Tibial artery (tissue), 4 donors: ENCODE data around the gene PRKD3.

Experiments
- DNase-seq, 2 donors: peaks; one replicate each; pipeline ENCODE4 v3.0.0-alpha.2; 2019
- H3K27ac ChIP-seq, 2 donors: fragments of 200-600 bp; sonication (generic) in 1 of 2; 1 replicate in 1 of 2; 2 replicates in 1 of 2; pipeline ENCODE4 v1.5.1; 2018 to 2019; ENCODE audit warnings: mild to moderate bottlenecking in 1 of 2
- H3K27me3 ChIP-seq, 2 donors: fragments of 200-600 bp; sonication (generic) in 1 of 2; one replicate each; pipeline versions ENCODE4 v1.5.1 to v1.6.0; 2016 to 2019
- H3K36me3 ChIP-seq, 3 donors: fragments of 200-600 bp; sonication (generic) in 2 of 3; one replicate each; pipeline ENCODE4 v1.5.1; 2016 to 2019; ENCODE audit warnings: mild to moderate bottlenecking in 2 of 3
- H3K4me1 ChIP-seq, 4 donors: fragments of 200-600 bp; sonication (generic) in 2 of 4; 1 replicate in 3 of 4; 2 replicates in 1 of 4; pipeline ENCODE4 v1.5.1; 2016 to 2019
- H3K4me3 ChIP-seq, 2 donors: fragments of 200-600 bp; sonication (generic) in 1 of 2; 1 replicate in 1 of 2; 2 replicates in 1 of 2; pipeline ENCODE4 v1.5.1; 2018 to 2019; ENCODE audit warnings: mild to moderate bottlenecking in 2 of 2
- H3K9me3 ChIP-seq, 3 donors: fragments of 200-600 bp; sonication (generic) in 1 of 3; one replicate each; pipeline ENCODE4 v1.5.1; 2016 to 2019
- CTCF ChIP-seq, 2 experiments: fragments of 200-600 bp in 1 of 2; fragments of 450-650 bp in 1 of 2; IDR thresholded peaks; one replicate each; pipeline ENCODE4 v1.5.1; 2017 to 2019; ENCODE audit warnings: antibody characterized with exemption in 2 of 2, mild to moderate bottlenecking in 1 of 2, moderate library complexity in 1 of 2
- intact Hi-C: fragments of 100-400 bp; cut with DNase I; formaldehyde crosslinking; loops from one replicate; pipeline ENCODE4 v1.15.0; 2023; ENCODE audit warnings: low total_unique reads

Gene PRKD3

GRCh38 chr2:37354531-37354930, 29.9 kb upstream of the PRKD3 start:
- Histone ChIP-seq H3K36me3 (no peaks in the 10 kb centered on the region), H3K4me3 (no peak overlapping the region)

GRCh38 chr2:37350034-37350433, 25.4 kb upstream of the PRKD3 start:
- no peak for TF ChIP-seq CTCF (IDR thresholded peaks at IDR 0.05)
- DNase-seq: no peak
- Histone ChIP-seq H3K4me3 (no peak overlapping the region), H3K27ac (no peak overlapping the region), H3K9me3 (no peaks in the 10 kb centered on the region), H3K36me3 (no peaks in the 10 kb centered on the region), H3K4me1 (peaks cover 0 to 4% (median 2%) of the 10 kb centered on the region in 4 donors), H3K27me3 (no peaks in the 10 kb centered on the region)
- intact Hi-C loops: no loop called here

More at GRCh38 chr2:37354531-37354930, 29.9 kb upstream of the PRKD3 start:
- no peak overlapping the region for H3K27ac ChIP-seq
- H3K4me1 ChIP-seq: no peaks in the 10 kb centered on the region
- no peak for DNase-seq
- H3K27me3 ChIP-seq: no peaks in the 10 kb centered on the region
- no peak for TF ChIP-seq CTCF (IDR thresholded peaks at IDR 0.05)
- H3K9me3 ChIP-seq: no peaks in the 10 kb centered on the region
- intact Hi-C loops: no loop called here

- Histone ChIP-seq H3K4me1 (peaks cover 0 to 10% (median 5%) of the 10 kb centered on the region in 4 donors), H3K36me3 (no peaks in the 10 kb centered on the region), H3K9me3 (no peaks in the 10 kb centered on the region), H3K27ac (no peak overlapping the region), H3K27me3 (no peaks in the 10 kb centered on the region), H3K4me3 (no peak overlapping the region)
- DNase-seq: no peak
- intact Hi-C loops: no loop called here
- no peak for TF ChIP-seq CTCF (IDR thresholded peaks at IDR 0.05)
Measured at GRCh38 chr2:37349231-37349860, 24.7 kb upstream of the PRKD3 start.

- DNase-seq: no peak
- H3K9me3 ChIP-seq: no peaks in the 10 kb centered on the region
- H3K27me3 ChIP-seq: no peaks in the 10 kb centered on the region
- no peak overlapping the region for H3K4me3 ChIP-seq
- intact Hi-C loops: no loop called here
- H3K36me3 ChIP-seq: no peaks in the 10 kb centered on the region
- H3K4me1 ChIP-seq: peaks cover 0 to 21% (median 9%) of the 10 kb centered on the region in 4 donors
- no peak overlapping the region for H3K27ac ChIP-seq
- TF ChIP-seq CTCF (IDR thresholded peaks at IDR 0.05): no peak
Measured at GRCh38 chr2:37348155-37348554, 23.5 kb upstream of the PRKD3 start.

GRCh38 chr2:37344453-37345361, 20.1 kb upstream of the PRKD3 start, which contains the start of gene QPCT:
TSS of gene QPCT (plus strand) at chr2:37344630. CDS start at chr2:37344732, 102 bp downstream.
- peak within 1 kb of the TSS; percentile 48 to 60 for H3K27ac ChIP-seq
- intact Hi-C loops: no loop called here
- peak; percentile 53 to 77 for DNase-seq
- H3K4me3 ChIP-seq: peak within 1 kb of the TSS; percentile 65 to 67
- no peaks in the 10 kb centered on the region for H3K9me3 ChIP-seq
- H3K36me3 ChIP-seq: no peaks in the 10 kb centered on the region
- H3K4me1 ChIP-seq: peaks cover 0 to 21% (median 9%) of the 10 kb centered on the region in 4 donors
- TF ChIP-seq CTCF (IDR thresholded peaks at IDR 0.05): no peak
- H3K27me3 ChIP-seq: no peaks in the 10 kb centered on the region
